Coronary artery (tissue), 2 donors: ENCODE data around the gene MEF2C.

Experiments used
- DNase-seq: peaks from one replicate; pipeline ENCODE4 v3.0.0-alpha.2; 2017; ENCODE audit warnings: low spot score
- H3K27ac ChIP-seq, 2 donors: fragments of 200-600 bp; sonication (generic); one replicate each; pipeline ENCODE4 v1.5.1; 2016 to 2019
- H3K4me3 ChIP-seq: fragments of 200-600 bp; sonication (generic); 2 replicates; pipeline ENCODE4 v1.5.1; 2016; ENCODE audit warnings: mild to moderate bottlenecking, moderate library complexity
- TF ChIP-seq, protein P1 (sequence below): fragments of 200-600 bp; sonication (generic); IDR thresholded peaks from one replicate; pipeline ENCODE4 v1.5.1; 2019; ENCODE audit warnings: antibody characterized with exemption

Gene MEF2C

DNA sequence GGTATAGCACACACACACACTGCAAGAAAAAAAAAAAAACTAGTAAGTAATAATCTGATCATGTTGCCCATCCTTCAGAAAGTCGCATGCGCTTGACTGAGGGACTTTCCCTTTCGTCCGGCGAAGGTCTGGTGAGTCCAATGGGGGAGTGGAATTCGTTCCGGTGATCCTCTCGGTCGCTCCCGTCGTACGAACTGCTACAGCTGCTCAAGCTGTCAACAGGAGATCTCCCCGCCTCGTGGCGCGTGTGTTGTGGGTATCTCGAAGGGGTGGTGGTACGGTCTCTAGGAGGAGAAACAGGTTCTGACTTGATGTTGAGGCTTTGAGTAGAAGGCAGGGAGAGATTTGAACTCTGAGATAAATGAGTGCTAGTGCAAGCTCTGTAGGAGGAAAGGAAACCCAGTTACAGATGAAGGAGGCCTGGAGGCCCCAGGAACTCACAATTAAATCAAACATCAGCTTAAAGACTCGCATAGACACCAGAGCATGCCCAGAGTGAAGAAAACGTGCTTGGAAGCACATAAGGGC is 160.4 kb downstream of the MEF2C start:
- TF ChIP-seq, protein P1, sequence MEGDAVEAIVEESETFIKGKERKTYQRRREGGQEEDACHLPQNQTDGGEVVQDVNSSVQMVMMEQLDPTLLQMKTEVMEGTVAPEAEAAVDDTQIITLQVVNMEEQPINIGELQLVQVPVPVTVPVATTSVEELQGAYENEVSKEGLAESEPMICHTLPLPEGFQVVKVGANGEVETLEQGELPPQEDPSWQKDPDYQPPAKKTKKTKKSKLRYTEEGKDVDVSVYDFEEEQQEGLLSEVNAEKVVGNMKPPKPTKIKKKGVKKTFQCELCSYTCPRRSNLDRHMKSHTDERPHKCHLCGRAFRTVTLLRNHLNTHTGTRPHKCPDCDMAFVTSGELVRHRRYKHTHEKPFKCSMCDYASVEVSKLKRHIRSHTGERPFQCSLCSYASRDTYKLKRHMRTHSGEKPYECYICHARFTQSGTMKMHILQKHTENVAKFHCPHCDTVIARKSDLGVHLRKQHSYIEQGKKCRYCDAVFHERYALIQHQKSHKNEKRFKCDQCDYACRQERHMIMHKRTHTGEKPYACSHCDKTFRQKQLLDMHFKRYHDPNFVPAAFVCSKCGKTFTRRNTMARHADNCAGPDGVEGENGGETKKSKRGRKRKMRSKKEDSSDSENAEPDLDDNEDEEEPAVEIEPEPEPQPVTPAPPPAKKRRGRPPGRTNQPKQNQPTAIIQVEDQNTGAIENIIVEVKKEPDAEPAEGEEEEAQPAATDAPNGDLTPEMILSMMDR, result no peak
- DNase-seq, result no peak
- H3K27ac ChIP-seq, result no peak overlapping the region
- H3K4me3 ChIP-seq, result no peak overlapping the region

DNA sequence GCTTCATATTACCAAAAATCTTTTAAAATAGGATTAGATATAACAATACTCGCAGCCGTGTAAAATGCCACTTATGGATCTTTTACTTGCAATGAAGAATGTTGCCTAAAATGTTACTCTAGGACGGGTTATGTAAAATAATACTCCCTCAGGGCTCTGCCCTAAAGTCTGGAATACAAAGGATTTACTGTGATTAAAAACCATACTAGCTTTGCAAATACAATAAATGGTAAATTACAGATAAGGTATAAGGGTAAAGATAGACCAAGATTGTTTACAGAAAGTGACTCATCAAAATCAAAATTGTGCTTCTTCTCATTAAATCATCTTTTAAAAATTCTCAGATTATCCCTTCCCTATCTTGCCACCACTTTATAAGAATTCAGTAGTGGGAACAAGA is 163.6 kb downstream of the MEF2C start:
- TF ChIP-seq, protein P1, result no peak
- DNase-seq, result no peak
- Histone ChIP-seq H3K27ac (no peak overlapping the region), H3K4me3 (no peak overlapping the region)

DNA sequence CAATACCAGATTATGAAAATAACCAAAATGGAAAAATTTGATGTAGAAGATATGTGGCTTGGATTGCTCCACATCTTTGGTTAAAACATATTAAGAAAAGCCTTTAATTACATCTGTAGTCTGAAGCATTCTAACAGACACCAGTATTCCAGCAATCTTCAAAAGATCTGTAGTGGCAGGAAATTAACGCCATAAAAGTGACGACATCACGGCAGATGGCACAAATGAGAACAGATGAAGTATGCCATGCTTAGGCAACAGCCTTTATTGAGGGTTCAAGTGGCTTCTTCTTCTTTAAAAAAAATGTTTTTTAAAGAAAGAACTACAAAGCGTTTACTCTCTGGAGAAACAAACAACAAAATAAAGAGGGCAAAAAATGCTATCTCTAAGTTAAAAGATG is 164.2 kb downstream of the MEF2C start:
- no peak for DNase-seq
- Histone ChIP-seq H3K4me3 (no peak overlapping the region), H3K27ac (no peak overlapping the region)
- TF ChIP-seq, protein P1, result no peak

DNA sequence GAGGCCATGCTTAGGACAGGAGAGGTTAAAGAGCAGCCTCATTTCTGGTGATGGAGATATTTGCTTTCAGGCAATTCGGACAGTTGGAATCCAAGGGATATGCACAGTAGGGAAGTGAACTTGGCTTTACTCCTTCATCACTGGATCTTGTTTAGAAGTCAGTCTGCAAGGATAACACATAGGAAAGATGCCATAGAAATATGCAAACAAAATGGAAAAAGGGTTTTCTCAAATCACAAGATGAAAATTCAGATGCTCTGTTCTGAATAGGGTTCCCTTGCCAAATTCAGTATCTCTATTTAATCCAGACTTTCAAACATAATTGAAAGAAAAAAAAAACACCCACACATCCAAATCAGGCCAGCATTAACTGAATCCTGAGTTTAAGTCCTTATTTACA is 166.9 kb downstream of the MEF2C start:
- no peak overlapping the region for H3K4me3 ChIP-seq
- no peak overlapping the region for H3K27ac ChIP-seq
- DNase-seq, result no peak
- TF ChIP-seq, protein P1, result no peak

DNA sequence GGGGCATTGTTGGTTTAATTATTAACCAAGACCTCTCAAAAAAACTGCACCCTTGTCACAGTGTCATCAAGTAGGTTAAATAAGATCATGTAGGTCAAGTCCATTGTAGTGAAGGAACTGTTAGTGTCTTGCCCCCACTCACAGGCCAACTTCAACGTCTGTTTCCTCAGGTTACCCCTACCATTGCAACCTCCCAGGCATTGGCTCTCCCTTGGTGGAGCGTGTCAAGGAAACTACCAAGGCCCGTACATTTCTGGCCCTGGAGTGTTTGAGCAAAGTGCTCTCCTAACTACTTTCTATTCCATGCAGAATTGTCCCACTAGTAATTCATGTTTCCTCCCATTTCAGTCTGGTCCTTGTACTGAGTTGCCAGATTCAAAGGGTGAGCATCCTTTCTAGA is 167.5 kb downstream of the MEF2C start:
- no peak overlapping the region for H3K27ac ChIP-seq
- DNase-seq, result no peak

DNA sequence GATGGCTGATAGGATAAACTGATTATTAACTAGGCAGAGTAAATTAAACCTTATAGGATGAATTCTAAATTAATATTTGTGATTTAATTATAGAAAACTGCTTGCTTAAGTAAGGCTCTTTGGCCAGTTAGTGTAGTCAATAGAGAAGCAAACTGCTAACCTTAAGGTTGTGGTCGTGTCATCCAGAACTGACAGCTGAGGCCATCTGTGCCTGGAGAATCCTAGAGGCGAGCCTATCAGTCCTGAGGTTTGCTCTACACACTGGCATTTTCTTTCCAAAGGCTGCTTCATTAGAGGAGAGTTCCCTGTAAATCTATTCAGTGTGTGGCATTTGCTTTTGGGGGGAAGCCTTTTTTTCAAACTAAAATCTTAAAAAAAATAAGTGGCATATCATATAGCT is 169.2 kb downstream of the MEF2C start:
- Histone ChIP-seq H3K4me3 (no peak overlapping the region), H3K27ac (no peak overlapping the region)
- DNase-seq, result no peak
- TF ChIP-seq, protein P1, result no peak

More for the DNA sequence above, 167.5 kb downstream of the MEF2C start:
- TF ChIP-seq, protein P1, result no peak
- H3K4me3 ChIP-seq, result no peak overlapping the region

DNA sequence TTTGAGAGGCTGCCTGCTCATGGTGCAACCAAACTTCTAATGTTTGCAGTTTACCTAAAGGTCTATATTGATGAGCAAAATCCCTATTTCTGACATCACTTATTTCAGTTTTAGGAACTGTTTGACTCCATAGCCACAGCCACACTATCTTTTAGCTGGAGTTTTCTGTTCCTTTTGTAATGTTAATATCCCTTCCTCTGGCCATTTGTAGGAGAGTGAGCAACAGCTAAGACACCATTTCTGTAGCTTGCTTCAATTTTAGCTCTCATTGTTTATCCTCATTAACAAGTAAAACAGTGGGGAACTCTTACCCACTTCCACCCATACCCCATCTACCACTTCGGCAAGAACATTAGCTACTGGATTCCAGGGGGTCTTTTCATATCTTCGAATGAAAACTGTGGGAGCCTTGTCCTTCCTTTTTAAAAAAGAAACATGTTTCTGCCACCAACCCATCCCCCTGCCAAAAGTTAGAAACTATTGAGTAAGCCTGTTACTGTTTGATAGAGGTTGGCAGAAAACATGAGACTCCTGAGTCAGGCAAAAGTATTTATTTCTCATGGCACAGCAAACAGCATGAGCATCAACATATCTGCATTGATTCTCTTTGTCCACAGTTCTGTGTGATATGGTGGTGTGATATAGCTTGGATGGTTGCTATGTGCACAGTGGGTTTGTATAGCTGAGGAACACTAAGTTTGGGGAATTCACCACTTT is 174.1 kb downstream of the MEF2C start:
- Histone ChIP-seq H3K27ac (no peak overlapping the region), H3K4me3 (no peak overlapping the region)
- TF ChIP-seq, protein P1, result no peak
- DNase-seq, result no peak
